K562 (cell line): ENCODE results near the gene MED15. TPM values are rescaled to one million over a fixed set of nuclear protein-coding genes. Genes with fewer than 3 reads are reported as not detected.

Experiments
- CCAR2 ChIP-seq: fragments of 200-400 bp; formaldehyde crosslinking; IDR thresholded peaks from 2 replicates; pipeline ENCODE4 v1.6.1; 2017; ENCODE audit warnings: mild to moderate bottlenecking, low read depth, low read length
- MED1 ChIP-seq: sonication (generic); formaldehyde crosslinking; IDR thresholded peaks from 2 replicates; pipeline ENCODE4 v1.8.1; 2023; ENCODE audit warnings: missing genetic modification reagents, borderline replicate concordance
- MYBL2 ChIP-seq, 2 experiments: fragments of 450-650 bp in 1 of 2; sonication (generic) in 1 of 2; formaldehyde crosslinking in 1 of 2; IDR thresholded peaks; 2 replicates each; pipeline versions ENCODE4 v1.6.1 to v1.8.1; 2017 to 2022; ENCODE audit warnings: borderline replicate concordance in 1 of 2, inconsistent platforms in 1 of 2, low read depth in 1 of 2, mild to moderate bottlenecking in 1 of 2, missing genetic modification reagents in 1 of 2, moderate library complexity in 1 of 2
- NBN ChIP-seq: fragments of 450-650 bp; IDR thresholded peaks from 2 replicates; pipeline ENCODE4 v1.6.1; 2016; ENCODE audit warnings: low read depth, mild to moderate bottlenecking
- SETDB1 ChIP-seq: IDR thresholded peaks from one replicate; pipeline ENCODE4 v1.6.1; 2012; ENCODE audit warnings: low read length, control low read depth, inconsistent platforms
- TEAD4 ChIP-seq, 2 experiments: sonication (generic) in 1 of 2; formaldehyde crosslinking in 1 of 2; IDR thresholded peaks; 2 replicates each; pipeline versions ENCODE4 v1.6.1 to v1.8.0; 2012 to 2022; ENCODE audit warnings: borderline replicate concordance in 1 of 2, inconsistent platforms in 1 of 2, low read length in 1 of 2, mild to moderate bottlenecking in 1 of 2, missing genetic modification reagents in 1 of 2
- TRIM24 ChIP-seq, 2 experiments: fragments of 450-650 bp; IDR thresholded peaks; 2 replicates each; pipeline ENCODE4 v1.6.1; 2016
- ZC3H4 ChIP-seq: sonication (generic); formaldehyde crosslinking; IDR thresholded peaks from 2 replicates; pipeline ENCODE4 v1.9.0; 2021; ENCODE audit warnings: missing genetic modification reagents, borderline replicate concordance
- ZNF282 ChIP-seq: sonication (generic); formaldehyde crosslinking; IDR thresholded peaks from 2 replicates; pipeline ENCODE4 v1.8.1; 2023; ENCODE audit warnings: missing genetic modification reagents
- ZNF431 ChIP-seq: sonication (generic); formaldehyde crosslinking; IDR thresholded peaks from 2 replicates; pipeline ENCODE4 v1.8.0; 2022; ENCODE audit warnings: mild to moderate bottlenecking, missing genetic modification reagents
- ZNF449 ChIP-seq: fragments of 250-450 bp; sonication (Bioruptor Pico); IDR thresholded peaks from 2 replicates; pipeline ENCODE4 v1.8.0; 2022; ENCODE audit warnings: moderate library complexity, mild to moderate bottlenecking, inconsistent platforms
- polyA plus RNA-seq, 8 experiments: library from polyadenylated mRNA; depleted of rRNA in 4 of 8; stranded (reverse) in 5 of 8; unstranded in 3 of 8; fragments of >200 nt; fragmentation: Nextera tagmentation in 2 of 8; fragmentation: Illumina TruSeq in 1 of 8; extraction: Ambion mirVana in 2 of 8; extraction: Trizol in 1 of 8; gene quantifications; 2 replicates each; pipeline versions ENCODE4 v1.2.1 to v1.2.3, GENCODE V29; 2011 to 2014; ENCODE audit warnings: inconsistent platforms in 1 of 8, missing spikeins in 1 of 8
- total RNA-seq, 7 experiments: library from RNA; depleted of rRNA in 6 of 7; stranded (reverse); fragments of >200 nt in 6 of 7; fragmentation: Illumina TruSeq in 2 of 7; extraction: Trizol in 2 of 7; gene quantifications; 2 replicates each; pipeline versions ENCODE4 v1.2.1 to v1.2.3, GENCODE V29; 2011 to 2021; ENCODE audit warnings: low replicate concordance in 1 of 7

Gene MED15
- total and polyA plus RNA-seq, 9 of the 15 experiments (the other 6 are each of a cell fraction or from before 2014, with no cell fraction given) = 4.0 to 271 (median 60.1) TPM

GRCh38 chr22:20567371-20567847, 60.0 kb downstream of the MED15 start (continued):
- 0 out of 2 replicates have a peak, but pooled peaks have one; percentile 17 for TF ChIP-seq ZNF431 (CRISPR knock-in tag)
- peak; percentile 89; the same call in 1 of the 2 replicates for TF ChIP-seq ZC3H4
- peak; percentile 66; the same call in 1 of the 2 replicates for TF ChIP-seq ZNF282 (CRISPR knock-in tag)
- no peak for TF ChIP-seq TRIM24 (IDR thresholded peaks at IDR 0.05)
- peak; percentile 88 for TF ChIP-seq SETDB1
- no peak for TF ChIP-seq CCAR2
- TF ChIP-seq TEAD4 (IDR thresholded peaks at IDR 0.05; ENCODE audit: low read length) = no peak
- TF ChIP-seq TEAD4 (CRISPR knock-in tag; IDR thresholded peaks at IDR 0.05; ENCODE audit: borderline replicate concordance) = 0 out of 2 replicates have a peak, but pooled peaks have one; percentile 79
- no peak for TF ChIP-seq ZNF449 (CRISPR knock-in tag)
- TF ChIP-seq MYBL2 (IDR thresholded peaks at IDR 0.05; ENCODE audit: low read depth) = no peak
- 0 out of 2 replicates have a peak, but pooled peaks have one; percentile 29 for TF ChIP-seq MYBL2 (CRISPR knock-in tag; IDR thresholded peaks at IDR 0.05; ENCODE audit: borderline replicate concordance)
- TF ChIP-seq MED1 = 0 out of 2 replicates have a peak, but pooled peaks have one; percentile 44
- TF ChIP-seq NBN = no peak
